Karpas-422 (cell line): ENCODE results near the gene PRKCQ. TPM values are rescaled to one million over a fixed set of nuclear protein-coding genes. Genes with fewer than 3 reads are reported as not detected.

Experiments
- DNase-seq: peaks from one replicate; pipeline ENCODE4 v3.0.0-alpha.2; 2015
- H2AFZ ChIP-seq: fragments of 200-600 bp; sonication (generic); 2 replicates; pipeline ENCODE4 v1.6.1; 2014; ENCODE audit warnings: antibody characterized with exemption, low read length, mixed read lengths
- H3K27ac ChIP-seq: fragments of 200-600 bp; sonication (generic); 2 replicates; pipeline ENCODE4 v1.5.1; 2014; ENCODE audit warnings: mild to moderate bottlenecking, low read length, moderate library complexity
- H3K27me3 ChIP-seq: fragments of 200-600 bp; sonication (generic); 2 replicates; pipeline ENCODE4 v1.6.1; 2014; ENCODE audit warnings: low read length, mixed read lengths
- H3K36me3 ChIP-seq: fragments of 200-600 bp; sonication (generic); 2 replicates; pipeline ENCODE4 v1.6.1; 2014; ENCODE audit warnings: low read length, mixed read lengths; ENCODE audit not compliant: insufficient read depth
- H3K4me1 ChIP-seq: fragments of 200-600 bp; sonication (generic); 2 replicates; pipeline ENCODE4 v1.6.1; 2014; ENCODE audit warnings: mild to moderate bottlenecking, low read length, mixed read lengths
- H3K4me2 ChIP-seq: fragments of 200-600 bp; sonication (generic); 2 replicates; pipeline ENCODE4 v1.6.1; 2014; ENCODE audit warnings: low read length, low read depth, mild to moderate bottlenecking; ENCODE audit not compliant: poor library complexity, severe bottlenecking
- H3K4me3 ChIP-seq: fragments of 200-600 bp; sonication (generic); 2 replicates; pipeline ENCODE4 v1.5.1; 2014; ENCODE audit warnings: mild to moderate bottlenecking, antibody characterized with exemption, low read length, mixed read lengths
- H3K79me2 ChIP-seq: fragments of 200-600 bp; sonication (generic); 2 replicates; pipeline ENCODE4 v1.6.1; 2014; ENCODE audit warnings: mild to moderate bottlenecking, low read length, mixed read lengths
- H3K9ac ChIP-seq: fragments of 200-600 bp; sonication (generic); 2 replicates; pipeline ENCODE4 v1.6.0; 2014; ENCODE audit warnings: low read length
- H3K9me2 ChIP-seq: fragments of 200-600 bp; sonication (generic), shearing (Covaris generic); replicated peaks from 2 replicates; pipeline ENCODE4 v1.6.0; 2014; ENCODE audit warnings: mild to moderate bottlenecking, low read length, moderate library complexity; ENCODE audit not compliant: insufficient read depth
- H3K9me3 ChIP-seq: fragments of 300-700, 200-600 bp; sonication (generic); 2 replicates; pipeline ENCODE4 v1.6.1; 2014; ENCODE audit warnings: low read length, mixed read lengths
- H4K20me1 ChIP-seq: fragments of 200-600 bp; sonication (generic); 2 replicates; pipeline ENCODE4 v1.6.1; 2014; ENCODE audit warnings: mild to moderate bottlenecking, antibody characterized with exemption, low read length, low read depth; ENCODE audit not compliant: insufficient read depth
- total RNA-seq: library from RNA; depleted of rRNA; stranded (reverse); fragments of >200 nt; shearing (Covaris generic); gene quantifications from 2 replicates; pipeline ENCODE4 v1.2.3, GENCODE V29; 2014; ENCODE audit warnings: low replicate concordance

The PRKCQ gene
- total RNA-seq, 1 experiment from 2014 or later, result not detected

- Histone ChIP-seq H3K9ac (no peak overlapping the region), H3K4me2 (no peak overlapping the region), H3K27me3 (no peaks in the 10 kb centered on the region; the same call in 1 of the 2 replicates), H2AFZ (no peak overlapping the region), H3K36me3 (no peaks in the 10 kb centered on the region), H3K9me2 (no peaks in the 10 kb centered on the region), H4K20me1 (no peaks in the 10 kb centered on the region), H3K4me3 (no peak overlapping the region), H3K9me3 (no peaks in the 10 kb centered on the region), H3K79me2 (no peaks in the 10 kb centered on the region), H3K4me1 (peaks cover 4% of the 10 kb centered on the region), H3K27ac (no peak overlapping the region)
- no peak for DNase-seq
Measured at GRCh38 chr10:6470894-6471618, 109.0 kb downstream of the PRKCQ start.

GRCh38 chr10:6469661-6470060 lies 110.4 kb downstream of the PRKCQ start:
- H3K4me2 ChIP-seq, result no peak overlapping the region
- H3K27me3 ChIP-seq, result no peaks in the 10 kb centered on the region; the same call in 1 of the 2 replicates
- H3K79me2 ChIP-seq, result no peaks in the 10 kb centered on the region
- no peak overlapping the region for H3K4me3 ChIP-seq
- H2AFZ ChIP-seq, result no peak overlapping the region
- no peaks in the 10 kb centered on the region for H3K9me3 ChIP-seq
- H3K4me1 ChIP-seq, result peaks cover 4% of the 10 kb centered on the region
- no peaks in the 10 kb centered on the region for H4K20me1 ChIP-seq
- no peak overlapping the region for H3K27ac ChIP-seq
- no peaks in the 10 kb centered on the region for H3K36me3 ChIP-seq
- DNase-seq, result no peak
- no peak overlapping the region for H3K9ac ChIP-seq
- H3K9me2 ChIP-seq, result no peaks in the 10 kb centered on the region

- H3K27ac ChIP-seq, result no peak overlapping the region
- H3K9me3 ChIP-seq, result no peaks in the 10 kb centered on the region
- H3K9ac ChIP-seq, result no peak overlapping the region
- no peak overlapping the region for H3K4me2 ChIP-seq
- H3K79me2 ChIP-seq, result no peaks in the 10 kb centered on the region
- no peaks in the 10 kb centered on the region for H3K9me2 ChIP-seq
- H3K4me1 ChIP-seq, result no peaks in the 10 kb centered on the region
- H4K20me1 ChIP-seq, result no peaks in the 10 kb centered on the region
- DNase-seq, result no peak
- no peaks in the 10 kb centered on the region; the same call in 1 of the 2 replicates for H3K27me3 ChIP-seq
- no peaks in the 10 kb centered on the region for H3K36me3 ChIP-seq
- no peak overlapping the region for H2AFZ ChIP-seq
- H3K4me3 ChIP-seq, result no peak overlapping the region
Measured at GRCh38 chr10:6465854-6466601, 114.0 kb downstream of the PRKCQ start.

- no peak for DNase-seq
- Histone ChIP-seq H3K36me3 (no peaks in the 10 kb centered on the region), H3K79me2 (no peaks in the 10 kb centered on the region)
Measured at GRCh38 chr10:6465437-6465836, 114.6 kb downstream of the PRKCQ start.

GRCh38 chr10:6464862-6465430 lies 115.1 kb downstream of the PRKCQ start:
- Histone ChIP-seq H3K36me3 (no peaks in the 10 kb centered on the region), H2AFZ (no peak overlapping the region), H3K9me3 (no peaks in the 10 kb centered on the region), H3K4me3 (no peak overlapping the region), H3K27me3 (no peaks in the 10 kb centered on the region; the same call in 1 of the 2 replicates), H3K9ac (no peak overlapping the region), H3K9me2 (no peaks in the 10 kb centered on the region), H3K4me2 (no peak overlapping the region), H3K4me1 (no peaks in the 10 kb centered on the region), H4K20me1 (no peaks in the 10 kb centered on the region), H3K27ac (no peak overlapping the region), H3K79me2 (no peaks in the 10 kb centered on the region)
- no peak for DNase-seq

More at GRCh38 chr10:6465437-6465836, 114.6 kb downstream of the PRKCQ start:
- H3K9me3 ChIP-seq, result no peaks in the 10 kb centered on the region
- no peaks in the 10 kb centered on the region; the same call in 1 of the 2 replicates for H3K27me3 ChIP-seq
- H3K9ac ChIP-seq, result no peak overlapping the region
- no peak overlapping the region for H3K27ac ChIP-seq
- no peak overlapping the region for H3K4me2 ChIP-seq
- no peaks in the 10 kb centered on the region for H3K9me2 ChIP-seq
- no peaks in the 10 kb centered on the region for H4K20me1 ChIP-seq
- H3K4me1 ChIP-seq, result no peaks in the 10 kb centered on the region
- no peak overlapping the region for H2AFZ ChIP-seq
- H3K4me3 ChIP-seq, result no peak overlapping the region

- H3K27ac ChIP-seq, result no peak overlapping the region
- H3K9me2 ChIP-seq, result no peaks in the 10 kb centered on the region
- no peak overlapping the region for H3K9ac ChIP-seq
- no peaks in the 10 kb centered on the region for H3K9me3 ChIP-seq
- no peaks in the 10 kb centered on the region for H3K4me1 ChIP-seq
- no peak overlapping the region for H3K4me3 ChIP-seq
- no peak overlapping the region for H2AFZ ChIP-seq
- H3K27me3 ChIP-seq, result no peaks in the 10 kb centered on the region
- H3K4me2 ChIP-seq, result no peak overlapping the region
- no peaks in the 10 kb centered on the region for H3K36me3 ChIP-seq
- no peak for DNase-seq
- H4K20me1 ChIP-seq, result no peaks in the 10 kb centered on the region
- no peaks in the 10 kb centered on the region for H3K79me2 ChIP-seq
Measured at GRCh38 chr10:6463366-6463765, 116.7 kb downstream of the PRKCQ start.

GRCh38 chr10:6461961-6462360 lies 118.1 kb downstream of the PRKCQ start:
- H3K27me3 ChIP-seq, result no peaks in the 10 kb centered on the region
- H3K4me1 ChIP-seq, result no peaks in the 10 kb centered on the region
- no peaks in the 10 kb centered on the region for H3K9me3 ChIP-seq
- H4K20me1 ChIP-seq, result no peaks in the 10 kb centered on the region
- DNase-seq, result no peak
- H2AFZ ChIP-seq, result no peak overlapping the region
- H3K4me3 ChIP-seq, result no peak overlapping the region
- H3K4me2 ChIP-seq, result no peak overlapping the region
- H3K9ac ChIP-seq, result no peak overlapping the region
- H3K9me2 ChIP-seq, result no peaks in the 10 kb centered on the region
- H3K27ac ChIP-seq, result no peak overlapping the region
- no peaks in the 10 kb centered on the region for H3K79me2 ChIP-seq
- H3K36me3 ChIP-seq, result no peaks in the 10 kb centered on the region

GRCh38 chr10:6460861-6461409 lies 119.1 kb downstream of the PRKCQ start:
- Histone ChIP-seq H3K27ac (no peak overlapping the region), H3K9ac (no peak overlapping the region), H4K20me1 (no peaks in the 10 kb centered on the region), H3K9me2 (no peaks in the 10 kb centered on the region), H3K79me2 (no peaks in the 10 kb centered on the region), H3K4me2 (no peak overlapping the region), H3K27me3 (no peaks in the 10 kb centered on the region), H3K36me3 (no peaks in the 10 kb centered on the region), H3K9me3 (no peaks in the 10 kb centered on the region), H3K4me3 (no peak overlapping the region), H2AFZ (no peak overlapping the region), H3K4me1 (no peaks in the 10 kb centered on the region)
- no peak for DNase-seq
